SIG-M5 treated with dmso at 0.1 percent for 504 hours (cell line): Measurements from ENCODE around the gene INPP4A.

Experiments
- DNase-seq: peaks from one replicate; lab custom pipeline; 2025; ENCODE audit not compliant: unreplicated experiment; lab: John Stamatoyannopoulos, UW

Gene INPP4A

DNA sequence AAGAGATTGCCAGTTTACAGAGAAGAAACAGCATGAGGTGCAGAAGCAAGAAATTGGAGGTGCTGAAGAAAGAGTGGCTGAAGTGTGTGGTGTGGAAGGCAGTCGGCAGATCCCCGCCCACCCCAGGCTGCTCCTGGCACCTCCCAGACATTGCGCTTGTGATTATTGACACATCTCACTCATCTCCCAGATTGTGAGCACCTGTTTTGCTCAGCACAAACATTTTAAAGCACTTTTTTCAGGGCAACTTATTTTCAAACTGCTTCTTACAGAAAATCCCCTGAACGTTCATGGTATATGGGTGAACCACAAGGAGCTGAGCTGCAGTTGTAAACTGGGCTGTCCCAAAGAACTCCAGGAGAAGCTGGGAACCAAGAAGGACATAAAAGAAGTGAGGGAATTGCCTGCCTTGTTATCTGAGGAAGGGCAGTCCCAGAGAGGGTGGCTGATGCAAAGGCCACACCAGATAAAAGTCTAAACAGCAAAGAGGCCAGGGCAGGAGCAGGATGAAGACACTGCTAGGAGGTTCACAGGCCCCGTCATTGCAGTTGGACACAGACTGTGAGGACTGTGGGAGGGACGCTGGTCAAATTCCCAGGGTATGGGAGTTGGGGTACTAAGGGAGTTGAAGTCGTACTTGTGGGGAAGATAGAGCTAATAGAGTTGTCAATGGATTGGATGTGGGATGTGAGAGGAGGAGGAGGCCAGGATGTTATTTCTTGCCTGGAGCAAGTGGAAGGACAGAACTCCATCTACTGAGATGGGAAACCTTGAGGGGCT is 65.1 kb downstream of the INPP4A start:
- DNase-seq: no peak

GRCh38 chr2:98510322-98510662 is 65.6 kb downstream of the INPP4A start:
- DNase-seq: no peak

DNA sequence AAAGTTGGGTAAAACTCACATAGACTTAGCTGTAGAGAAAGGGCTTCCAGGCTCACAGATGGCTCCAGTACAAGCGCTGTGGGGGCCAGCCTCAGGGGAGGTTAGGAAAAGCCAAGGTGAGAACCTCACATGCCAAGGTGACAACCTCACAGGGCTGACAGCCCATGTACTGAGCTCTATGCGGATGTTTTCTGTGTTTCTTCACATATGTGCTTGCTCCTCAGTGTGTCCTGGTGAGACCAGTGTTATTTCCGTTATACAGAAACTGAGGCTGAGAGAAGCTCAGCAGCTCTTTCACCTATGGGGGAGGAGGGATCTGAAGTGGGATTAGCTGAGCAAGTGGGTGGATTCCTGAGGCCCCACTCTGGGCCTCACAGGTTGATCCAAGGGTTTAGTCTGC is 67.3 kb downstream of the INPP4A start:
- no peak for DNase-seq

GRCh38 chr2:98512699-98513098 is 68.0 kb downstream of the INPP4A start:
- no peak for DNase-seq

DNA sequence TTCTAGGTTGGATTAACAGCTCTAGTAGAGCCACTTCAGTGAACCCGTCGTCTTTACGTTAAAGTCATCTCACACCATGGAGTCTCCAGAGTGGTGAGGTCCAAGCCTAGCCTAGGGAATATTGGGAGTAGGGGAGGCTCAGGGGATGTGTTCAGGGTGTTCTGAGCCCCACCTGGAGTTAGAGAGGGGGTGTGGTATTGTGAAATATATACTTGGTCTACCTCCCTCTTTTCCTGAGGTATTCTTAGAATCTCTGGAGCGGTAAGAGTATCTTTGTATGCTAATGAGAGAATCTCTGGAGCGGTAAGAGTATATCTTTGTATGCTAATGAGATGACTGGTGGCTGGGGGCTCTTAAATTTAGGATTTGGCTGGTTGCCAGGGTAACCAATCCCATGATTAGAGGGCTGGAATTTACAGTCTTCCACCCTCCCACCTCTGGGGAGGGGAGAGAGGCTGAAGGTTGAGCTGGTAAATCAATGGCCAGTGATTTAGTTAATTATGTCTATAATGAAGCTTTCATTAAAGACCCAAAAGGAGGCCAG is 69.5 kb downstream of the INPP4A start:
- DNase-seq: no peak

DNA sequence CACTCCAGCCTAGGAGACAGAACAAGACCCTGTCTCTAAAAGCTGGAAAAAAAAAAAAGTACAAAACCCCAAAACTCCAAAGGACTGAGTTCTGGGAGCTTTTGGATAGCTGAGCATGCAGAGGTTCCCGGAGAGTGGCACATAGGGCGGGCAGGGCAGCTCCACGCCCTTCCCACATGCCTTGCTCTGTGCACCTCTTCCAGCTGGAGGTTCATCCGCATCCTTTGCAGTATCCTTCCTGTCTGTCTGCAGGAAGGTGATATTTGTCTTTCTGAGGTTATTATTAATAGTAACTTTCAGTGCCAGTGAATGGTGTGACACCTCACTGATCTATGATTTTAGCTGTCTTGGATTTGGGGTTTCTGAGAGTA is 70.2 kb downstream of the INPP4A start:
- peak; percentile 20 for DNase-seq

- DNase-seq: no peak
These were observed 70.8 kb downstream of the INPP4A start for GRCh38 chr2:98515250-98515991.

GRCh38 chr2:98516571-98516970 is 71.9 kb downstream of the INPP4A start:
- no peak for DNase-seq

- no peak for DNase-seq
These were observed 73.0 kb downstream of the INPP4A start for GRCh38 chr2:98517636-98518035.

DNA sequence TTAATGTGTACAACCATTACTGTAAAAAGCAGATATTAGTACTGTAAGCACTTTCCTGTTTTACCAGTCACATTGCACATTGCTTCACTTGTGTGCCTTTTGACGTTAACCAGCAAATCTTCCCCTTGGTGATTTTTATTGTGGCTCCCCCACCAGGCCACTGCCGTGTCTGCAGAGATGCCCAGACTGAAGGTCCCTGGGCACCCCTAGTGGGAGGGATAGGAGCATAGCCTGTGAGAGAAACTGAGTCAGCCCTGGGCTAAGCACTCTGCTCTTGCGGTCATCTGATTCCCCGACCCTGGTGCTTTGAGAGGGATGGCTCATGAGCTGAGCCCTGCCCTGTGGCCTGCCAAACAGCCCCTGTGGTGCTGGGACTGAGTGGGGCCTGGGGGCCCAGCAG is 73.4 kb downstream of the INPP4A start:
- peak; percentile 72 for DNase-seq

DNA sequence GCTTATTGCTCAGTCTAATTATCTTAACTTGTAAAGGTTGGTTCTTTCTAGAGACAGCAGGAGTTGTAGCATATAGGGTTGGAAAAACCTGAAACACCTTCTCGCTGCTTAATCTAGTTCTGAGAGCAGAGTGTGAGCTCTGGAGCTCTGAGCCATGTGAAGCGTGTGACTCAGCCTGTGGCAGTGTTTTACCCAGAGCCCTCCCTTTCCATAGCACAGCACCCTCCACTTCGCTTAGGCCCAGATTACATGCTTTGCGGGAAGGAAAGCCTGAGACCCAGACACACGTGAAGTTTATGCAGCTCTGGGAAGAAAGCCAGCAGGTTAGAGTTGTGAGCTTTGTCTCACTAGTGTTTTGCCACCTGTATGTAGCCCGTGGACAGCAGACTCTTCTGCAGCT is 74.5 kb downstream of the INPP4A start:
- no peak for DNase-seq

- DNase-seq: no peak
These were observed 75.2 kb downstream of the INPP4A start for GRCh38 chr2:98519851-98520250.

DNA sequence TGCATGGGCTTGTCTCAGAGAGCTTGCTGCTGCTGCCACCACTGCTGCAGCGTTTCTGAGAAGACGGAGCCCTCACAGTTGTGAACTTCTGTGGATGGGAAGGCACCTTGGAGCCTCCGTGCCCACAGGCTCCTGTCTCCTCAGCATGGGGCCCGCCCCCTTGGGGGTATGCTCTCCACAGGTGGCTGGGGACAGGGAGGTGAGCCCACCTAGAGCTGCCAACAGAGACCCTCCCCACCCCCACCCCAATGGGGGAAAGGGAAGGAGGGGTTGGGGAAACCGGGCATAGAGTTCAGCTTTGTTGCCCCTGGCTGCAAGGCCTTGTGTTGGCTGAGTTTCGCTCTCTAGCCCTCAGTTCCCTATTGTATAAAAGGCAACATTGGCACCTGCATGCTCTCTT is 76.1 kb downstream of the INPP4A start:
- no peak for DNase-seq

GRCh38 chr2:98521266-98521665 is 76.6 kb downstream of the INPP4A start:
- no peak for DNase-seq

DNA sequence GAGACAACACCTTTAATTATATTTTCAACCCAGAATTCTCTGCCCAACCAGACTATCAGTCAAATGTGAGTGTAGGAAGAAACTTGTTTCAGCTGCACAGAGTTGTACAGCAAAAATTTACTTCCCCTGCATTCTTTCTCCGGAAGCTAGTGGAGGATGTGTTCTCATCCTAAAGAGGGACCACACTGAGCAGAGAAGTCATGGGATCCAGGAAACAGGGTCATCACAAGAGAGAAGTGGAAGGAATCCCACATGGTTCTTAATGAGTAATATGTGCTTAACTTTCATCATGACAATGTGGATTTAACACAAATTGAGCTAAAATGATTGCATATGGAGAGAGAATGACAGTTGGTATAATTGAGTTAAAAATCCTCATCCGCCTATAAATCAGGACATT is 78.2 kb downstream of the INPP4A start:
- DNase-seq: no peak

- no peak for DNase-seq
These were observed 79.5 kb downstream of the INPP4A start for GRCh38 chr2:98524168-98524567.

DNA sequence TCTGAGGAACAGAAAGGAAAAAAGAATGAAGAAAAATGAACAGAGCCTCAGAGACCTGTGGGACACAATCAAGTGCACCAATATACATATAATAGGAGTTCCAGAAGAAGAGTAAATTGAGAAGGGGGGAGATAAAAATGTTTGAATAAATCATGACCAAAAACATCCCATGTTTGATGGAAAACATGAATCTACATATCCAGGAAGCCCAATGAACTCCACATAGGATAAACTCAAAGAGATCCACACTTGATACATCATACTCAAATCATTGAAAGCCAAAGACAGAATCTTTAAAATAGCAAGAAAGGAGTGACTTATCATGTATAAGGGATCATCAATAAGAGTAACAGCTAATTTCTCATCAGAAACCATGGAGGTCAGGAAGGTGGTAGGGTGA is 83.7 kb downstream of the INPP4A start:
- DNase-seq: no peak

DNA sequence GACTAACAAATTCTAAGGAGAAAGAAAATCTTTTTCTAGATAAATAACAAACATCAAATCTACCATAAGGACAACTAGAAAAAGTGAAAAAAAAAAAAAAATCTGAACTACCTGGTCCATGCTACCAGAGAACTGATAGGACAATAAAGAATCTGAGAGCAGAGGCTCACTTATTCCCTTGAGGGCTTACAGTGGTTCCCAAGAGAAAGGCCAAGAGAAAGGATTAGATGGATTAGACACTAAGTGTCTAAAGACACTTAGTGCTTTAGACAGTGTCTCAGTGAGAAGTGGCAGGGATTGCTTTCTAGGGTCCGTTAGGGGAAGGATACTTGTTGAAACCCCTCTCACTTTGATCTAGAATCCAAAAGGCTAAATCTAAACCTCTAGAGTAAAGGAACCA is 85.5 kb downstream of the INPP4A start:
- no peak for DNase-seq

DNA sequence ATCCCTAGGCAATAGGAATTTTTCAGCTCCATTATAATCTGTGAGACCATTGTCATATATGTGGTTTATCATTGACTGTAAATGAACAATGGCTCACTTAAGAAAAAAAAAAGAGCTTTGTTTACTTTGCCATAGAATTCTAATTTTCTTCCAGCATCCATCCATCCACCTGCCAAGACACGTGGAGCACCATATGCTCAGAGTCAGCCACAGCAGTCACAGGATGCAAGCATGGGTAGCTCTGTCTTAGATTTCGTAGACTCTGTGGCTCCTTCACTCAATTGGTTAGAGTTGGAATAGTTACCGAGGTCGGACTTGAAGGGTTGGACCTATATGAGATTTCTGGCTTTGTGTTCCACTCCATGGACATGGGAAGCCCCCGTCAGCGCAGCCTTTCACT is 88.1 kb downstream of the INPP4A start:
- DNase-seq: no peak

DNA sequence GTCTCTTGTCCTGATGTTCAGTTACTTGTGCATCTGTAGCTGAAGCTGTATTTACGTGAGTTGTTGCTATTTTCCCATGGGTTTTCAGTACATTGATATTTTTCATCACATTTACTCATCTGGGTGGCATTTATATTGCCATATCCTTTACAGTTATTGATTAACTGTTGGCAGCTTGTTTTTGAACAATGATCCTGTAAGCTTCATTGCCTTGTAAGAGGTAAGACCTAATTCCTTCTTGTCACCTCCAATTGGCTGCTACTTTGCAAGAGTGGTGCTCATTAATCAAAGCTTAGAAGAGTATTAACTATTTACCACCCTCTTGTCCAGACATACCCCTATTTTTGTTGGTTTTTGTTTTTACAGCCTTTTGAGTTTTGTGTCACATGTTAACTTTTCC is 88.9 kb downstream of the INPP4A start:
- no peak for DNase-seq

GRCh38 chr2:98534761-98535160 is 90.1 kb downstream of the INPP4A start:
- DNase-seq: no peak

DNA sequence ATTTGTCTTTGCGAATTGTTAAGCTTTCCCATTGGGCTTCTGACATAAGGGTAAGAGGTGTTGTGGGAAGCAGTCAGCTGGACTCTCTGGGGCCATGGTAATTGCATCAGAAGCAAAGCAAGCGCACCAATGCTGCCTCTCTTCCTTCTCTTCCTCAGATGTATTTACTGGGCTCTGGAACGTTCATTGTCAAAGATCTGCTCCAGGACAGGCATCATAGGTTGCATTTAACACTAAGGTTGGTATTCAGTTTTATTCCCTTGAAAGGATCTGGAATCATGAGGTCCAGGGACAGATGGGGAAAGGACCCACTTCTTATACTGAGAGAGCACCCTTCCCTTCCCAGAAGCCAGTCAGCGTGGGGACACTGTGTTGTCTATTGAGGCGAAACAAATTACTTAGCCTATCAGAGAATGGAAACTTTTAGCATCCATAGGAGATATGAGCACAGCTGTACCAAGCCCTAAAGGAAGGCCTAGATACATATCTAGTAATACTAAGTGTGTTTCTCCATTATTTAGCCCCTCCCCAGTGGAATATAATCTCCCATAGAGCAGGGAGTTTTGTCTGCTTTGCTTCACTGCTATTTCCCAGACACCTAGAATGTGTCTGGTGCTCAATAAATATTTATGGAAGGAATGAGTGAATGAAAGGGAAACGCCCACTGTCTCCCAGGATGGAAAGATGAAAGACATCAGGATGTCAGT is 91.5 kb downstream of the INPP4A start:
- no peak for DNase-seq
